Neural cell (in vitro differentiated cells): ENCODE measurements around the gene EDAR. TPM values are rescaled to one million over a fixed set of nuclear protein-coding genes. Genes with fewer than 3 reads are reported as not detected.

ENCODE experiments used
- H2AFZ ChIP-seq: fragments of 200-600, 300-800 bp; sonication (generic), shearing (Covaris generic); 2 replicates; pipeline ENCODE4 v1.6.0; 2014; ENCODE audit warnings: low read depth, mild to moderate bottlenecking, antibody characterized with exemption, low read length, moderate library complexity
- H3F3A ChIP-seq: fragments of 200-600 bp; shearing (Covaris generic); 2 replicates; pipeline ENCODE4 v1.6.1; 2016; ENCODE audit warnings: mild to moderate bottlenecking, moderate library complexity, mixed read lengths, antibody characterized with exemption, low read length; ENCODE audit not compliant: insufficient read depth, poor library complexity, severe bottlenecking
- H3K27ac ChIP-seq: fragments of 200-600, 300-800 bp; sonication (generic), shearing (Covaris generic); 2 replicates; pipeline ENCODE4 v1.5.1; 2014; ENCODE audit warnings: mild to moderate bottlenecking, low read length, moderate library complexity
- H3K27me3 ChIP-seq: fragments of 300-800, 200-600 bp; sonication (generic), shearing (Covaris generic); 2 replicates; pipeline ENCODE4 v1.6.0; 2014; ENCODE audit warnings: mild to moderate bottlenecking, low read depth, low read length, moderate library complexity; ENCODE audit not compliant: insufficient read depth
- H3K36me3 ChIP-seq: fragments of 300-800, 200-600 bp; sonication (generic), shearing (Covaris generic); 2 replicates; pipeline ENCODE4 v1.5.1; 2014; ENCODE audit warnings: mild to moderate bottlenecking, antibody characterized with exemption, low read length, moderate library complexity; ENCODE audit not compliant: insufficient read depth
- H3K4me2 ChIP-seq: fragments of 300-800, 200-600 bp; sonication (generic), shearing (Covaris generic); 2 replicates; pipeline ENCODE4 v1.6.0; 2014; ENCODE audit warnings: mild to moderate bottlenecking, low read length
- H3K4me3 ChIP-seq: fragments of 300-800, 200-600 bp; sonication (generic), shearing (Covaris generic); 2 replicates; pipeline ENCODE4 v1.5.1; 2014; ENCODE audit warnings: mild to moderate bottlenecking, low read length, moderate library complexity
- H3K79me2 ChIP-seq: fragments of 200-600 bp; shearing (Covaris generic); replicated peaks from 2 replicates; pipeline ENCODE4 v1.6.0; 2014; ENCODE audit warnings: mild to moderate bottlenecking, low read length, moderate library complexity; ENCODE audit not compliant: insufficient read depth
- H3K9ac ChIP-seq: fragments of 300-800, 200-600 bp; sonication (generic), shearing (Covaris generic); 2 replicates; pipeline ENCODE4 v1.6.1; 2016; ENCODE audit warnings: mild to moderate bottlenecking, low read length, mixed read lengths
- H3K9me2 ChIP-seq: fragments of 200-600 bp; shearing (Covaris generic); 2 replicates; pipeline ENCODE4 v1.6.1; 2016; ENCODE audit warnings: mild to moderate bottlenecking, low read length, mixed read lengths; ENCODE audit not compliant: insufficient read depth
- H3K9me3 ChIP-seq: fragments of 200-600, 300-800 bp; sonication (generic), shearing (Covaris generic); 2 replicates; pipeline ENCODE4 v1.6.1; 2016; ENCODE audit warnings: mild to moderate bottlenecking, mixed run types, low read length, moderate library complexity, mixed read lengths
- H4K20me1 ChIP-seq: fragments of 200-600 bp; shearing (Covaris generic); 2 replicates; pipeline ENCODE4 v1.6.1; 2016; ENCODE audit warnings: mild to moderate bottlenecking, mixed run types; ENCODE audit not compliant: insufficient read depth
- EP300 ChIP-seq: fragments of 450-650 bp; conservative IDR thresholded peaks from 2 replicates; pipeline ENCODE4 v1.6.1; 2014; ENCODE audit warnings: antibody characterized with exemption, mild to moderate bottlenecking, moderate library complexity; ENCODE audit not compliant: poor library complexity, severe bottlenecking
- EZH2 ChIP-seq: fragments of 200-600, 300-800 bp; shearing (Covaris generic), sonication (generic); IDR thresholded peaks from 2 replicates; pipeline ENCODE4 v1.6.1; 2014; ENCODE audit warnings: antibody characterized with exemption, low read length, borderline replicate concordance, mild to moderate bottlenecking; ENCODE audit not compliant: insufficient read depth, poor library complexity, severe bottlenecking
- MXI1 ChIP-seq: fragments of 450-650 bp; conservative IDR thresholded peaks from 2 replicates; pipeline ENCODE4 v1.6.1; 2014; ENCODE audit warnings: antibody characterized with exemption, mild to moderate bottlenecking; ENCODE audit not compliant: poor library complexity, severe bottlenecking
- POLR2AphosphoS5 ChIP-seq: IDR thresholded peaks from 2 replicates; pipeline ENCODE4 v1.6.1; 2012
- RAD21 ChIP-seq: fragments of 450-650 bp; conservative IDR thresholded peaks from 2 replicates; pipeline ENCODE4 v1.6.1; 2014; ENCODE audit warnings: antibody characterized with exemption, mild to moderate bottlenecking, moderate library complexity
- SMC3 ChIP-seq: fragments of 450-650 bp; conservative IDR thresholded peaks from 2 replicates; pipeline ENCODE4 v1.6.1; 2014; ENCODE audit warnings: antibody characterized with exemption, mild to moderate bottlenecking, moderate library complexity; ENCODE audit not compliant: poor library complexity
- TAF1 ChIP-seq: IDR thresholded peaks from 2 replicates; pipeline ENCODE4 v1.6.1; 2012; ENCODE audit warnings: low read depth
- polyA plus RNA-seq: library from polyadenylated mRNA; depleted of rRNA; stranded (reverse); fragments of >200 nt; gene quantifications from 2 replicates; pipeline ENCODE4 v1.2.3, GENCODE V29; 2014
- TF ChIP-seq, protein P1 (sequence below): IDR thresholded peaks from 2 replicates; pipeline ENCODE4 v1.6.1; 2012; ENCODE audit warnings: borderline replicate concordance
- TF ChIP-seq, protein P2 (sequence below): fragments of 450-650 bp; IDR thresholded peaks from 2 replicates; pipeline ENCODE4 v1.5.1; 2014; ENCODE audit warnings: antibody characterized with exemption, mild to moderate bottlenecking, moderate library complexity; ENCODE audit not compliant: poor library complexity, severe bottlenecking

The EDAR gene
- polyA plus RNA-seq, 1 donor from 2014 or later = not detected

- Histone ChIP-seq H3K4me3 (no peak overlapping the region), H3K9me3 (no peaks in the 10 kb centered on the region), H3F3A (no peaks in the 10 kb centered on the region), H2AFZ (no peak overlapping the region), H3K27me3 (no peaks in the 10 kb centered on the region), H3K36me3 (no peaks in the 10 kb centered on the region), H3K9me2 (no peaks in the 10 kb centered on the region), H3K9ac (no peak overlapping the region), H3K27ac (no peak overlapping the region), H3K4me2 (no peak overlapping the region), H3K79me2 (no peaks in the 10 kb centered on the region), H4K20me1 (no peaks in the 10 kb centered on the region)
- TF ChIP-seq EP300 (no peak), POLR2AphosphoS5 (no peak), MXI1 (no peak)
- TF ChIP-seq, protein P1, sequence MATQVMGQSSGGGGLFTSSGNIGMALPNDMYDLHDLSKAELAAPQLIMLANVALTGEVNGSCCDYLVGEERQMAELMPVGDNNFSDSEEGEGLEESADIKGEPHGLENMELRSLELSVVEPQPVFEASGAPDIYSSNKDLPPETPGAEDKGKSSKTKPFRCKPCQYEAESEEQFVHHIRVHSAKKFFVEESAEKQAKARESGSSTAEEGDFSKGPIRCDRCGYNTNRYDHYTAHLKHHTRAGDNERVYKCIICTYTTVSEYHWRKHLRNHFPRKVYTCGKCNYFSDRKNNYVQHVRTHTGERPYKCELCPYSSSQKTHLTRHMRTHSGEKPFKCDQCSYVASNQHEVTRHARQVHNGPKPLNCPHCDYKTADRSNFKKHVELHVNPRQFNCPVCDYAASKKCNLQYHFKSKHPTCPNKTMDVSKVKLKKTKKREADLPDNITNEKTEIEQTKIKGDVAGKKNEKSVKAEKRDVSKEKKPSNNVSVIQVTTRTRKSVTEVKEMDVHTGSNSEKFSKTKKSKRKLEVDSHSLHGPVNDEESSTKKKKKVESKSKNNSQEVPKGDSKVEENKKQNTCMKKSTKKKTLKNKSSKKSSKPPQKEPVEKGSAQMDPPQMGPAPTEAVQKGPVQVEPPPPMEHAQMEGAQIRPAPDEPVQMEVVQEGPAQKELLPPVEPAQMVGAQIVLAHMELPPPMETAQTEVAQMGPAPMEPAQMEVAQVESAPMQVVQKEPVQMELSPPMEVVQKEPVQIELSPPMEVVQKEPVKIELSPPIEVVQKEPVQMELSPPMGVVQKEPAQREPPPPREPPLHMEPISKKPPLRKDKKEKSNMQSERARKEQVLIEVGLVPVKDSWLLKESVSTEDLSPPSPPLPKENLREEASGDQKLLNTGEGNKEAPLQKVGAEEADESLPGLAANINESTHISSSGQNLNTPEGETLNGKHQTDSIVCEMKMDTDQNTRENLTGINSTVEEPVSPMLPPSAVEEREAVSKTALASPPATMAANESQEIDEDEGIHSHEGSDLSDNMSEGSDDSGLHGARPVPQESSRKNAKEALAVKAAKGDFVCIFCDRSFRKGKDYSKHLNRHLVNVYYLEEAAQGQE = no peak
These were observed 123.0 kb downstream of the EDAR start for GRCh38 chr2:108866041-108866440.

GRCh38 chr2:108858894-108859293 is 130.1 kb downstream of the EDAR start:
- Histone ChIP-seq H3F3A (no peaks in the 10 kb centered on the region), H3K36me3 (no peaks in the 10 kb centered on the region), H3K9me3 (no peaks in the 10 kb centered on the region), H3K27me3 (no peaks in the 10 kb centered on the region), H3K79me2 (peaks cover 7% of the 10 kb centered on the region), H3K9ac (no peak overlapping the region), H3K4me2 (no peak overlapping the region), H2AFZ (no peak overlapping the region), H4K20me1 (no peaks in the 10 kb centered on the region), H3K4me3 (no peak overlapping the region), H3K9me2 (no peaks in the 10 kb centered on the region), H3K27ac (no peak overlapping the region)
- TF ChIP-seq EZH2 = no peak
- TF ChIP-seq POLR2AphosphoS5 = no peak
- TF ChIP-seq, protein P2, sequence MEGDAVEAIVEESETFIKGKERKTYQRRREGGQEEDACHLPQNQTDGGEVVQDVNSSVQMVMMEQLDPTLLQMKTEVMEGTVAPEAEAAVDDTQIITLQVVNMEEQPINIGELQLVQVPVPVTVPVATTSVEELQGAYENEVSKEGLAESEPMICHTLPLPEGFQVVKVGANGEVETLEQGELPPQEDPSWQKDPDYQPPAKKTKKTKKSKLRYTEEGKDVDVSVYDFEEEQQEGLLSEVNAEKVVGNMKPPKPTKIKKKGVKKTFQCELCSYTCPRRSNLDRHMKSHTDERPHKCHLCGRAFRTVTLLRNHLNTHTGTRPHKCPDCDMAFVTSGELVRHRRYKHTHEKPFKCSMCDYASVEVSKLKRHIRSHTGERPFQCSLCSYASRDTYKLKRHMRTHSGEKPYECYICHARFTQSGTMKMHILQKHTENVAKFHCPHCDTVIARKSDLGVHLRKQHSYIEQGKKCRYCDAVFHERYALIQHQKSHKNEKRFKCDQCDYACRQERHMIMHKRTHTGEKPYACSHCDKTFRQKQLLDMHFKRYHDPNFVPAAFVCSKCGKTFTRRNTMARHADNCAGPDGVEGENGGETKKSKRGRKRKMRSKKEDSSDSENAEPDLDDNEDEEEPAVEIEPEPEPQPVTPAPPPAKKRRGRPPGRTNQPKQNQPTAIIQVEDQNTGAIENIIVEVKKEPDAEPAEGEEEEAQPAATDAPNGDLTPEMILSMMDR = no peak
- no peak for TF ChIP-seq MXI1
- TF ChIP-seq SMC3 = no peak
- TF ChIP-seq, protein P1 = no peak
- TF ChIP-seq EP300 = no peak
- TF ChIP-seq RAD21 = no peak
- TF ChIP-seq TAF1 = no peak
